Activated CD4-positive, alpha-beta T cell treated with anti-CD3 and anti-CD28 coated beads for 4 hours (primary cell): ENCODE data around the gene TMEM271.
"Not testable (repeated sequence)": the region's sequence is repeated elsewhere in the genome, so short reads cannot be mapped to it uniquely, and the experiment has no call there.

Experiments used
- DNase-seq, 2 donors: peaks; one replicate each; pipeline ENCODE4 v3.0.0-alpha.2; 2020

Gene TMEM271

DNA sequence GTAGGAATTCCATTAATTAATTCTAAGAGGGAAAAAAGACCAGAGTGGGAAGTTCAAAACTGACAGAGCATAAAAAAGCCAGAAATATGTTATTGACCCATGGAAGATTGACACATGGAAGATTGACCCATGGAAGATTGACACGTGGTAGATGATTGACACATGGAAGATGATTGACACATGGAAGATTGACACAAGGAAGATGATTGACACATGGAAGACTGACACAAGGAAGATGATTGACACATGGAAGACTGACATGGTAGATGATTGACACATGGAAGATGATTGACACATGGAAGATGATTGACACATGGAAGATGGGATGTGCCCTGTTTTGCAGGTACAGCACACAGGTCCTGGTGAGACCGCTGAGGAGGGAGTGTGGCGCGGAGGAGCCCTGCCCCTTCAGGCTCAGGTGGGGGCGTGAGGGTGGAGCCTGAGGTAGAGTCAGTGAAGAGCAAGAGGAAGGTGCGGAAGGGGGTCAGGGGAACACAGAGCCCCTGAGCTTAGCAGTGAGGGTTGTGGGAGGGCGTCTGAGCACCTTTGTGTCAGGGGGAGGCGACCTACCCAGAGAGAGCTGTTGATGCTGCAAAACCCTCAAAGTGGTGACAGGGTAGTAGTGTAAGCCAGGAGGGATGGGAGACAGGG, 33.4 kb upstream of the TMEM271 start:
- DNase-seq: no peak

- no peak for DNase-seq
Measured at GRCh38 chr4:608236-608635, 32.1 kb upstream of the TMEM271 start.

DNA sequence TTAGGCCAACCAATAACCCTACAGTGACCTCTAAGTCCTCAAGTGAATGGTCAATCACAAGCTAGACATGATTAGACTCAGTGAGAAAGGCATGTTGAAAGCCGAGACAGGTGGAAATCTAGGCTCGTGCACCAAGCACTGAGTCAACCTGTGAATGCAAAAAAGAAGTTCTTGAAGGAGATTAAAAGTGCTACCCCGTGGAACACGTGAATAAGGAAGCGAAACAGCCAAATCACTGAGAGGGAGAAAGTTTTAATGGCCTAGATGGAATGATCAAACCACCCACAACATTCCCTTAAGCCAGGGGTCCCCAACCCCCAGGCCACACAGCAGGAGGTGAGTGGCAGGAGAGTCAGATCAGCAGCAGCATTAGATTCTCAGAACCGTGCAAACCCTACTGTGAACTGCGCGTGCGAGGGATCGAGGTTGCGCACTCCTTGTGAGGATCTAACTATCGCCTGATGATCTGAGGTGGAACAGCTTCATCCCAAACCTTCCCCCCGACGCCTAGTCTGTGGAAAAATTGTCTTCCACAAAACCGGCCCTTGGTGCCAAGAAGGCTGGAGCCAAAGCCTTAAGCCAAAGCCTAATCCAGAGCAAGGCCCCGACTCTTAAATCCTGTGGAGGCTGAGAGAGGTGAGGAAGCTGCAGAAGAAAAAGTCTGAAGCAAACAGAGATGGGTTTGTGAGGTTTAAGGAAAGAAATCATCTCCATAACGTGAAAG, 29.8 kb upstream of the TMEM271 start:
- no peak for DNase-seq

DNA sequence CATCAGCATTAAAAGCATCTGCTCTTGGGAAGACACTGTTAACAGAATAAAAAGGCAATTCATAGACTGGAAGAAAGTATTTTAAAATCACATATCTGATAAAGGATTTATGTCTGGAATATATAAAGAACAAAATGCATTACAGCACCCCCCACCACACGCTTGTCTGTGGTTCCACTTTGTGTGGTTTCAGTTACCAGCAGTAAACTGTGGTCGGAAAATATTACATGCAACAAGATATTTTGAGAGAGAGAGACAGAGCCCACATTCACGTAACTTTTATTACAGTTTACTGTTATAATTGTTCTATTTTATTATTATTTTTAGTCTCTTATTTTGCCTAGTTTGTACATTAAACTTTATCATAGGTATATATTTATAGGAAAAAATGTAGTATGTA, 28.0 kb upstream of the TMEM271 start:
- peak in 1 of 2 donors; percentile 9 for DNase-seq

DNA sequence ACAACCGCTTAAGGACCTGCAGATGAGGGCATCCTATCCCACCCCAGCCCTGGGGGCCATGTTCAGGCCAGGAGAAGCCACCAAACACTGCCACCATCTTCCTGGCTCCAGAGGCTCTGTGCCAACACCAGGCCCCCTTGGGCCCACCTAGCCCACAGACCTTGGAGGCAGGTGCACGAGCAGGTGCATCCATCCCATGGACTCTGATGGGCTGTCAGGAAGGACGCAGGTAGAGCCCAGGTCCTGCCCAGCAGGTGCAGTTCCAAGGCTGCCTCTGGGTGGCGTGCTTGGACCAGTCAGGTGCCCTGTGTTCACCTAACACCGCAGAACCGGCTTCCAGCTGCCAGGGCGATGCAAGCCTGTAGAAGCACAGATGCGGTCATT, 26.5 kb upstream of the TMEM271 start:
- peak; percentile 21 to 42 for DNase-seq

- DNase-seq: no peak
Measured at GRCh38 chr4:601612-602558, 25.8 kb upstream of the TMEM271 start.

- no peak for DNase-seq
Measured at GRCh38 chr4:600850-601515, 24.9 kb upstream of the TMEM271 start.

GRCh38 chr4:600166-600565, 24.1 kb upstream of the TMEM271 start:
- no peak for DNase-seq

DNA sequence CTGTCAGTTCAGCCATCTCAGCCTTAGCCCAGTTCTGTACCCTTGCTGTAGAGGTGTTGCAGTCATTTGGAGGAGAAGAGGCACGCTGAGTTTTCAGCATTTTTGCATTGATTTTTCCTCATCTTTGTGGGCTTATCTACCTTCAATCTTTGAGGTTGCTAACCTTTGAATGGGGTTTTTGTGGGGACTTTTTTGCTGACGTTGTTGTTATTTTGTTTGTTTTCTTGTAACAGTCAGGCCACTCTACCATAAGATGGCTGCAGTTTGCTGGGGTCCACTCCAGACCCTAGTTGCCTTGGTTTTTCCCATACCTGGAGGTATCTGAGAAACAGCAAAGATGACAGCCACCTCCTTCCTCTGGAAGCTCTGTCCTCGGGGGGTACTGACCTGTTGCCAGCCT, 22.8 kb upstream of the TMEM271 start:
- no peak for DNase-seq

GRCh38 chr4:592825-593520, 16.9 kb upstream of the TMEM271 start:
- no peak for DNase-seq

DNA sequence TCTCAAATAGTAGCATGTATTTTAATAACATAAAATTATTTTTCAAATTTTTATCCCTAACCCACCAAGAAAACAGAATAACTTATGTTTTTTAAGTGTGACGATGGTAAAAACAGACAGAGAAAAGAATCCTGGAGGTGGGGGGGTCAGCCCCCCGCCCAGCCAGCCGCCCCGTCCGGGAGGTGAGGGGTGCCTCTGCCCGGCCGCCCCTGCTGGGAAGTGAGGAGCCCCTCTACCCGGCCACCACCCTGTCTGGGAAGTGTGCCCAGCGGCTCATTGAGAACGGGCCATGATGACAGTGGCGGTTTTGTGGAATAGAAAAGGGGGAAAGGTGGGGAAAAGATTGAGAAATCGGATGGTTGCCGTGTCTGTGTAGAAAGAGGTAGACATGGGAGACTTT, 16.1 kb upstream of the TMEM271 start:
- DNase-seq: not testable (repeated sequence)

GRCh38 chr4:590313-590841, 14.3 kb upstream of the TMEM271 start:
- DNase-seq: no peak

GRCh38 chr4:589219-589963, 13.3 kb upstream of the TMEM271 start:
- DNase-seq: no peak

GRCh38 chr4:588351-588849, 12.3 kb upstream of the TMEM271 start:
- no peak for DNase-seq

DNA sequence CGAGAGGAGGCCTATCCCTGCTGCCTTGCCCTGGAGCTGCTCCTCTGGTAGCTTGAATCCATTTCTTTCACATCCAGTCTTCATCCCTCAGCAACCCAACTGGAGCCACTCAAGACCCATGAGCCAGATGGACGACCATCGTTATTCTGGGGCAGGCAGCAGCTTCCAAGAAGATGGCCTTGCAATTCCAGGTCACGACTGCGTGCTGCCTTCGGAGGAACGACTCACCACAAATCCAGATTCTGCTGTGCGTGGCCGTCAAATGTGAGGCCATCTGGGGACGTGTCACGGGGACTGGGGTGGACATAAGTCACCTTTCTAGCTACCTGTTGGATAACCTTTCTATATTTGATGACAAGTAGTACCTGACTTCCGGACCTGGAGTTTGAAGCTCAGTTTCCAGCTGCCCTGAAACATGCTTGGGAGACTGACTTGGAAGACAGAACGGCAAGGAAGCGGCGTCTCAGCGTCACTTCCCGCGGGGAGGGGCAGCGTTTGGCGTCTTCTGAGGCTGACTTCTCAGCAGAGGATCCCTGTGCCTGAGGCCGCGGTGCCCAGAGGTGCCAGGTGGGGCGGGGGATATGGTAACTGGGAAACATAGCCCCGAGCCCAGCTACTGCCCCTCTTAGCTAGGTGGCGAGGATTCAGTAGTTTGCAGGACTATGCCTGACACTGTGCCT, 11.7 kb upstream of the TMEM271 start:
- no peak for DNase-seq

GRCh38 chr4:583820-584219, 7.7 kb upstream of the TMEM271 start:
- no peak for DNase-seq

- DNase-seq: no peak
Measured at GRCh38 chr4:581753-582361, 5.8 kb upstream of the TMEM271 start.

GRCh38 chr4:581181-581580, 5.1 kb upstream of the TMEM271 start:
- no peak for DNase-seq

DNA sequence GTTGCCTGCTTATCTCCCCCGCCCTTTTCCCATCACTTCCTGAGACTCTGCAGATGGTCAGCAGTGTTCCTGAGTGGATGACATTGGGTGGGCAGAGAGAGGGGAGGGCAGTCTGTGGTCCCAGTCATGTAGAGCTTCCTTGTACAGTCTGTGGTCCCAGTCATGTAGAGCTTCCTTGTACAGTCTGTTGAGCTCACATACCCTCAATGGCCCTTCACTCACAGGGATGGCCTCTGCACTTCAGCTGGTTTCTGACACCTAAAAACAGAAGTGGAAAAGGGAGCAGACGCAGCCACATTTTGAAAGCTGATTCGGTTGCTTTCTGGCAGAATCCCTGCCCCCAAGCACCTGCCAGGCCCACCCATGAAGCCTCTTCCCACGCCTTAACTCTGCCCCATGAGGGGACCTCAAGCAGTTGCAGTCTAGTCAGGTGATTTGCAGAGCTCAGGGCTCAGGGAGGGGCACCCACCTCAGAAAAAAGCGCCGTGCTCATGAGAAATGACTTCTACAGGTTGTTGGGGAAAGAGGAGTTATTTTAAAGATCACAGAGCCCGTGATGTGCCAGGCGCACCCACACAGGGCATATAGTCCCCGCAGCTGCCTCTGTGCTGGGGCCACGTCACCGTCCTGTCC, 3.6 kb upstream of the TMEM271 start:
- DNase-seq: no peak
